ENCODE measurements around the gene PLCG1.

Gene PLCG1

DNA sequence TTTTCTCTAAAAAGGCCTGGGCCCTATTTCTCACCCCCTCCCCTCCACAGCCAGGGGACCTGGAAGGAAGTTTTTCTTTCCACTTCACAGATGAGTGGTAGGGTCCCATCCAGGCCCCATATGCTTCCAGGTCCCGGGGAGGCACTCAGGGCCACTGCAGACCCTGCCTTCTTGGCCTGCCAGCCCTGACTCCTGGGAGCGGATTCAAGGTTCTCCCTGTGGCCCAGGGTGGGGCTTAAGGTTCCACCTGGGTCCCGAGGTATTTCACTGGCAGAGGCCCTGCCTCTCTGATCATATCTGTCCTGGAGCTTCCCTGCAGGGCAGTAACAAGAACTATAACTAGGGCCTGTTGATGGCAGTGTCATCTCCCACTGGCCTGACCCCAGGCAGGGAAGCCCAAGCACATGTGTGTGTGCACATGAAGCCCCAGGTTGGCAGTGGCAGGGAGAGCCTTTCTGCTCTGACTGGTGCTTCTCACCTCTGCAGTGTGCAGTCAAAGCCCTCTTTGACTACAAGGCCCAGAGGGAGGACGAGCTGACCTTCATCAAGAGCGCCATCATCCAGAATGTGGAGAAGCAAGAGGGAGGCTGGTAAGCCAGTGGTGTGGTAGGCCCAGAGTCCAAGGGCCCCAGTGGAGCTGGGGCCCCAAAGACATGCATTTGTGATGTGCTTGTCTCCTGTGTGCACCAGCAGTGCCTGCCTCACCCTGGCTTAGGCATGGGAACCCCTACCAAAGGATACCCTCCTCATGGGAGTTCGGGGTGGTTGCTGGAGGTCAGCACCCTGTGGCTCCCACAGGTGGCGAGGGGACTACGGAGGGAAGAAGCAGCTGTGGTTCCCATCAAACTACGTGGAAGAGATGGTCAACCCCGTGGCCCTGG lies 31.2 kb downstream of the PLCG1 start:
- DNase-seq, result no peak

DNA sequence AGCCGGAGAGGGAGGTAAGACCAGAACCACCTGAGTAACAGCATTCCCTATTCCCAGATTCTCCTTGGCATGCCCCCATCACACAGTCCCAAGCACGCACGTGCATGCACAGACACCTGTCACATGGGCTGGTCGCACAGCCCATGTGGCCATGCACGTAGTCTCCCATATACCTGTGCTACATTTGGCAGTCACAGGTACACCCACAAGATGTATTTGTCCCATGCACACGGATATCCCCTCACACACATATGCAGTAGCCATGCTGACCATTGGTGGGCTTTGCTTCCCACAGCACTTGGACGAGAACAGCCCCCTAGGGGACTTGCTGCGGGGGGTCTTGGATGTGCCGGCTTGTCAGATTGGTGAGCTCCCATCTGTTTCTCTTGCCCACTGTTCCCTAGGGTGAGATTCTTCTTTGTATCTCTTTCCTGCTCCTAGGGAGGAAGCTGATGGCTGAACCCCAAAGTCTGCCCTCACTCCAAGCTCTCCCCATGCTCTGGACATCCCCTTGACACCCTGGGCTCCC lies 31.9 kb downstream of the PLCG1 start:
- no peak for DNase-seq

GRCh38 chr20:41169791-41170351 lies 32.5 kb downstream of the PLCG1 start:
- DNase-seq, result no peak

GRCh38 chr20:41170386-41171105 lies 33.2 kb downstream of the PLCG1 start:
- DNase-seq, result no peak

DNA sequence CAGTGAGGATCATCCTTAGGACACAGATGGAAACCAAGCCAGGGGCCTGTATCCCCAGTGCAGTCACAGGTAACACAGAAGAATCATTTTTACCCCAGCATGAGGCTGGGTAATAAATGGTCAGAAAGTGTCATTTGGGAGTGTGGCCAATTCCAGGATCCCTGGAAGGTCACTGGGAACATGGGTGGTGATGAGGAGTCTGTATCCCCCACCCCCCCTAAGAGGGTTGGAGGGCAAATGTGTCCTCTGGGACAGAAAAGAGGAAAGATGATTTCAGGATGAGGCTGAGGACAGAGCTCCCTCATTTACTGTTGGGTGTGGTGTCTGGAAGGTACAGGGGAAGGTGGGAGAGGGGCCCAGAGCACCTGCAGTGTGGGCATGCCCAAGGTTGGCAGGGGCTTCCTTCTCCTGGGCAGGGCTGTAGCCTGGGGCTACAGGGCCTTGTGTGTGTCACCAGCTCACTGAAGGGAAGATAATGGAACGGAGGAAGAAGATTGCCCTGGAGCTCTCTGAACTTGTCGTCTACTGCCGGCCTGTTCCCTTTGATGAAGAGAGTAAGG lies 34.5 kb downstream of the PLCG1 start:
- no peak for DNase-seq

- DNase-seq, result no peak
Measured at GRCh38 chr20:41172296-41173140, 35.2 kb downstream of the PLCG1 start.

- peak; percentile 68 to 82 (median 76) for DNase-seq
Measured at GRCh38 chr20:41173161-41173721, 35.9 kb downstream of the PLCG1 start.

DNA sequence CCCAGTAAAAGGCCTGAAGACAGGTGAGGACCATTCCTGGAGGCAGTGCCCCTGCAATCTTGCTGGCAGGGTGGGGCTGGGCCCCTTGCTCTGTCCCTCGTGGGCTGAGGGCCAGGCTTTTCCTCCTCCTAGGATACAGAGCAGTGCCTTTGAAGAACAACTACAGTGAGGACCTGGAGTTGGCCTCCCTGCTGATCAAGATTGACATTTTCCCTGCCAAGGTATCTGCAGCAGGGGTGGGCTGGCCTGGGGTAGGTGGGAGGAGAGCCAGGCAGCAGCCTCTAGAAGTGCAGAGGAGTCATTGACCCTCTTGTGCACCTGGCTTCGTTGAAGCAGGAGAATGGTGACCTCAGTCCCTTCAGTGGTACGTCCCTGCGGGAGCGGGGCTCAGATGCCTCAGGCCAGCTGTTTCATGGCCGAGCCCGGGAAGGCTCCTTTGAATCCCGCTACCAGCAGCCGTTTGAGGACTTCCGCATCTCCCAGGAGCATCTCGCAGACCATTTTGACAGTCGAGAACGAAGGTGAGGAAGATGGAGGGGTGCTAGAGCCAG lies 36.5 kb downstream of the PLCG1 start:
- DNase-seq, result no peak

DNA sequence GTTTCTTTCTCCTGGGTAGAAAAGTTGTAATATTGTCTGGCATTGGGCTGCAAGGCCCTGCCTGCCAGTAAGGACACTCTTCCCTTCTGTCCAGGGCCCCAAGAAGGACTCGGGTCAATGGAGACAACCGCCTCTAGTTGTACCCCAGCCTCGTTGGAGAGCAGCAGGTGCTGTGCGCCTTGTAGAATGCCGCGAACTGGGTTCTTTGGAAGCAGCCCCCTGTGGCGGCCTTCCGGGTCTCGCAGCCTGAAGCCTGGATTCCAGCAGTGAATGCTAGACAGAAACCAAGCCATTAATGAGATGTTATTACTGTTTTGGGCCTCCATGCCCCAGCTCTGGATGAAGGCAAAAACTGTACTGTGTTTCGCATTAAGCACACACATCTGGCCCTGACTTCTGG lies 37.0 kb downstream of the PLCG1 start:
- no peak for DNase-seq

- DNase-seq, result no peak
Measured at GRCh38 chr20:41174782-41175181, 37.4 kb downstream of the PLCG1 start.

- DNase-seq, result no peak
Measured at GRCh38 chr20:41175201-41175651, 37.9 kb downstream of the PLCG1 start.

- DNase-seq, result no peak
Measured at GRCh38 chr20:41175727-41176330, 38.5 kb downstream of the PLCG1 start.

- no peak for DNase-seq
Measured at GRCh38 chr20:41176711-41177552, 39.6 kb downstream of the PLCG1 start.

- no peak for DNase-seq
Measured at GRCh38 chr20:41177636-41178035, 40.3 kb downstream of the PLCG1 start.

GRCh38 chr20:41178495-41178894 lies 41.2 kb downstream of the PLCG1 start:
- DNase-seq, result no peak

DNA sequence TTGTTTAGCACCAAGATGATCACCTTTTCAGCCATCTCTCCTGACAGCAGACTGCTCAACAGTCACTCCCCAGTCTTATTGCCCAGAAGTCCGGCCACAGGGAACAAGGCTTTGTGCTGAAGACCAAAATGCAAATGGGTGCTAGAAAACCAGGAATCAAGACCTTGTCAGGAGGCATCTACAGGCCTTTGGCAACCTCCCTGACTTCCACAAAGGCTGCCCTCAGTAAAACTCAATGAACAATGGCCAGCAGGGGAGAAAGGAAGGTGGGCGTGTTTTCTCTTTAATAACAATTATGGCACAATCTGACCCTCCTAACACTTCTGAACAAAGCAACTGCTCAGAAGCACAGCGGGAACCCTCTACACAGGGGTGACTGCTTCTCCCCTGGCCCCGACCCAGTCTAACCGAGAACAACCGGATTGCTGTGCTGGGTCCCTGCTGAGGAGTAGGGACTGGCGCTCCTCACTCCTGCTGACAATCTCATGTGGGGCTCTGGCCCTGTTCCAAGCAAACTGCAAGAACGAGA lies 41.6 kb downstream of the PLCG1 start:
- DNase-seq, result no peak

DNA sequence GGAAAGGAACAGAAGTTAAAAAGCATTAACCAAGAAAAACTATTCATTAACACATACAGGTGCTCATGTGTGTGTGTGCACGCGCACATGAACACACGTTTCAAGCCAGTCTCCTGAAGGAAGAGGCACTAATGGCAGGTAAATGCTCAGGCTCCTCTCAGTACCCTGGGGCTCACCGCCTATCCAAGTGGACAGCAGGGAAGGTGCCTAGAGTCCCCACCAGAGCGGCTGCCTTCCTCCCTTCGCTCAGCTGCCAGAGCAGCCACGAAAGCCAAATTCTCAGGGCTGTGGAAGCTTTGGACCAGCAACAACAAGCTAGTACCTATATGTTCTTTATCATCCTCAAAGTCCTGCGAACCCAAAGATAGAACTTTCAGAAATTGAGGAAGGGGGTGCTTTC lies 42.6 kb downstream of the PLCG1 start:
- DNase-seq, result no peak

- no peak for DNase-seq
Measured at GRCh38 chr20:41180599-41181333, 43.4 kb downstream of the PLCG1 start.

DNA sequence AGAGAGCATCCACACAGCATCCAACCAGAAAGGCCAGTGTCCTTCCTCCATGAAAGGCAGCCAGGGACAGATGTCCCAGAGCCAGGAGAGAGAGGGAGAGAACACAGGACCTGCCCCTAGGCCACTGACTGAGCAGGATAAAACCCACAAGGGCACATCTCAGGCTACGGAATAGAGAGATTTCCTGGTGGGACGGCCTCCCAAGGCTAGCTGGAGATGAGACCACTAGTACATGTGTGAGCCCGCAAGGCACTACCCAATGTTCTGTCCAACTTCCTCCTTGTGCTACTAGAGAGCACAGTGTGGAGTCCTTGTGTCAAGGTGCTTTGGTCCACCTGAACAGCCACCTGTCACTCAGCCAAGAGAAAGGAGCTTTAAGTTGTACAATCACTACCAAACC lies 44.2 kb downstream of the PLCG1 start:
- DNase-seq, result no peak
